Measurements from ENCODE around the gene DLL1.

Gene DLL1

GRCh38 chr6:170287371-170287876 lies 3.5 kb downstream of the DLL1 start:
- no peaks in the 10 kb centered on the region for H3K79me2 ChIP-seq (ENCODE audit: insufficient read depth, low read length)
- no peak overlapping the region for H2AFZ ChIP-seq (ENCODE audit: low read length)
- no peak overlapping the region for H3K27ac ChIP-seq (ENCODE audit: low read depth, low read length, poor library complexity, severe bottlenecking)
- no peak overlapping the region for H3K9ac ChIP-seq (ENCODE audit: low read length)
- H4K20me1 ChIP-seq (ENCODE audit: insufficient read depth, low read length), result no peaks in the 10 kb centered on the region
- no peaks in the 10 kb centered on the region for H3K36me3 ChIP-seq (ENCODE audit: insufficient read depth, low read length)
- H3K4me3 ChIP-seq (ENCODE audit: low read depth, low read length, poor library complexity, severe bottlenecking), result no peak overlapping the region
- no peaks in the 10 kb centered on the region for H3F3A ChIP-seq (ENCODE audit: insufficient read depth, low read length)
- no peak overlapping the region for H3K4me2 ChIP-seq (ENCODE audit: low read length)
- TF ChIP-seq EZH2 (IDR thresholded peaks at IDR 0.05; ENCODE audit: borderline replicate concordance, low read length), result no peak
- TF ChIP-seq CTCF (IDR thresholded peaks at IDR 0.05; ENCODE audit: low read length), result no peak
- H3K9me3 ChIP-seq (ENCODE audit: low read length), result no peaks in the 10 kb centered on the region
- H3K4me1 ChIP-seq (ENCODE audit: insufficient read depth, low read length, severe bottlenecking), result peaks cover 25% of the 10 kb centered on the region
- no peaks in the 10 kb centered on the region for H3K9me2 ChIP-seq (ENCODE audit: low read depth, low read length)
- peaks cover 4% of the 10 kb centered on the region; the same call in 1 of the 2 replicates for H3K27me3 ChIP-seq (ENCODE audit: insufficient read depth, low read length)

- TF ChIP-seq CTCF (IDR thresholded peaks at IDR 0.05; ENCODE audit: low read length) (no peak), EZH2 (IDR thresholded peaks at IDR 0.05; ENCODE audit: borderline replicate concordance, low read length) (no peak)
- Histone ChIP-seq H3K27ac (ENCODE audit: low read depth, low read length, poor library complexity, severe bottlenecking) (no peak overlapping the region), H3K4me2 (ENCODE audit: low read length) (no peak overlapping the region), H3K27me3 (ENCODE audit: insufficient read depth, low read length) (peaks cover 4% of the 10 kb centered on the region; the same call in 1 of the 2 replicates), H3K4me3 (ENCODE audit: low read depth, low read length, poor library complexity, severe bottlenecking) (no peak overlapping the region), H4K20me1 (ENCODE audit: insufficient read depth, low read length) (no peaks in the 10 kb centered on the region), H3K9me2 (ENCODE audit: low read depth, low read length) (no peaks in the 10 kb centered on the region), H3K9ac (ENCODE audit: low read length) (no peak overlapping the region), H3K9me3 (ENCODE audit: low read length) (no peaks in the 10 kb centered on the region), H2AFZ (ENCODE audit: low read length) (no peak overlapping the region), H3K4me1 (ENCODE audit: insufficient read depth, low read length, severe bottlenecking) (peaks cover 23% of the 10 kb centered on the region), H3F3A (ENCODE audit: insufficient read depth, low read length) (no peaks in the 10 kb centered on the region), H3K79me2 (ENCODE audit: insufficient read depth, low read length) (no peaks in the 10 kb centered on the region), H3K36me3 (ENCODE audit: insufficient read depth, low read length) (no peaks in the 10 kb centered on the region)
These were observed 4.0 kb downstream of the DLL1 start for GRCh38 chr6:170286934-170287265.

DNA sequence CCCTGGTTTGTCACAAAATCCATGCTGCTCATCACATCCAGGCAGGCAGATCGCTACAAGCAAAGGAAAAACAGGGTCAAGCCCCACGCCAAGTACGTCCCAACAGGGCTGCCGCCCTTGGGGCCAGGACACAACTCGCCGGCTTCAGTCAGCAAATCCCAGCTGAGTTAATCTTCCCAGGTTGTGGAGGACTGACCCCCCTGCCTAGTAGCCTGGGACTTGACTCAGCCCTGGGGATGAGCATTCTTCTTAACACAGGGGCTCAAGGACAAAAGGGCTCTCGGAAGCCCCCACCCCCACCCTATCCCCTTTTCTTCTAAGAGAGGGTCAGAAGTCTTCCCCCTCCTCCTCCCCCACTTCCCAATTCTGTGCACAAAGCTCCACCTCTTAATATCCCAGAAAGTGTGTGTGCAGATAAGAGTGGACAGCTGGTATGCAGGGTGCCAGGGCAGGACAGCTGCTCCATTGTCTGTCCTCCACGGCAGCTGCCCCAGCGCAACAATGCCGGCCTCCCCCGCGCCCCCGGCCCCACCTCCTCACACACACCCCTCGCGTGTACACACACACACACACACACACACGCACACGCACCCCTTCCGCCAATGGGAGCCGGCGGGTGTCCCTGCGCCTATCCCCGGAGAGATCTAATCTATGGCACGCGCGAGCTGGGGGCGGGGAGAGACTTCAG lies 4.5 kb downstream of the DLL1 start:
- no peak overlapping the region for H3K4me3 ChIP-seq (ENCODE audit: low read depth, low read length, poor library complexity, severe bottlenecking)
- peaks cover 4% of the 10 kb centered on the region; the same call in 1 of the 2 replicates for H3K27me3 ChIP-seq (ENCODE audit: insufficient read depth, low read length)
- TF ChIP-seq EZH2 (IDR thresholded peaks at IDR 0.05; ENCODE audit: borderline replicate concordance, low read length) (no peak), CTCF (IDR thresholded peaks at IDR 0.05; ENCODE audit: low read length) (no peak)
- H3K4me2 ChIP-seq (ENCODE audit: low read length), result no peak overlapping the region
- no peaks in the 10 kb centered on the region for H4K20me1 ChIP-seq (ENCODE audit: insufficient read depth, low read length)
- H3K27ac ChIP-seq (ENCODE audit: low read depth, low read length, poor library complexity, severe bottlenecking), result no peak overlapping the region
- no peaks in the 10 kb centered on the region for H3K36me3 ChIP-seq (ENCODE audit: insufficient read depth, low read length)
- peaks cover 19% of the 10 kb centered on the region for H3K4me1 ChIP-seq (ENCODE audit: insufficient read depth, low read length, severe bottlenecking)
- H3K79me2 ChIP-seq (ENCODE audit: insufficient read depth, low read length), result no peaks in the 10 kb centered on the region
- no peak overlapping the region for H2AFZ ChIP-seq (ENCODE audit: low read length)
- no peak overlapping the region for H3K9ac ChIP-seq (ENCODE audit: low read length)
- H3K9me3 ChIP-seq (ENCODE audit: low read length), result no peaks in the 10 kb centered on the region
- no peaks in the 10 kb centered on the region for H3F3A ChIP-seq (ENCODE audit: insufficient read depth, low read length)
- no peaks in the 10 kb centered on the region for H3K9me2 ChIP-seq (ENCODE audit: low read depth, low read length)
